ENCODE data around the gene HEPN1.
A peak's percentile ranks its signal among the peaks of the same experiment; 100 is the strongest.
"Not testable (repeated sequence)": the region's sequence is repeated elsewhere in the genome, so short reads cannot be mapped to it uniquely, and the experiment has no call there.

The HEPN1 gene

GRCh38 chr11:124950601-124951330 is 31.7 kb downstream of the HEPN1 start:
- ChIA-PET POLR2A (no interaction called here), CTCF (interaction anchor here (1.1 to 2.4 kb wide), 2 partner anchors 11 to 190 kb away, joined by 3 to 9 read pairs; no protein-coding TSS in a partner anchor)
- no peak for TF ChIP-seq CTCF (IDR thresholded peaks at IDR 0.05; ENCODE audit: control extremely low read depth, extremely low read depth, low read depth, missing control alignments)
- no peak for DNase-seq (ENCODE audit: extremely low spot score)

GRCh38 chr11:124951341-124951740 is 32.3 kb downstream of the HEPN1 start:
- no peak for TF ChIP-seq CTCF (IDR thresholded peaks at IDR 0.05; ENCODE audit: control extremely low read depth, extremely low read depth, low read depth, missing control alignments)
- ChIA-PET CTCF (no interaction called here), POLR2A (no interaction called here)
- no peak for DNase-seq (ENCODE audit: extremely low spot score)

GRCh38 chr11:124953753-124954589 is 34.9 kb downstream of the HEPN1 start, which contains the start of gene CCDC15:
TSS of gene CCDC15 (plus strand) at chr11:124954202. CDS start at chr11:124954733, 531 bp downstream.
- no peak for TF ChIP-seq CTCF (IDR thresholded peaks at IDR 0.05; ENCODE audit: control extremely low read depth, extremely low read depth, low read depth, missing control alignments)
- peak; percentile 93 for DNase-seq (ENCODE audit: extremely low spot score)
- ChIA-PET CTCF (interaction anchor here (0.9 to 1.9 kb wide), 7 partner anchors 10 to 498 kb away, joined by 3 to 12 read pairs (median 6); no protein-coding TSS in a partner anchor), POLR2A (interaction anchor here (1.2 kb wide), 1 partner anchor 158 kb away, joined by 4 read pairs; the partner anchor contains the start of gene TMEM218)

- POLR2A ChIA-PET, result interaction anchor here (1.2 kb wide), 1 partner anchor 157 kb away, joined by 4 read pairs; the partner anchor contains the start of gene TMEM218
- no peak for DNase-seq (ENCODE audit: extremely low spot score)
- no peak for TF ChIP-seq CTCF (IDR thresholded peaks at IDR 0.05; ENCODE audit: control extremely low read depth, extremely low read depth, low read depth, missing control alignments)
- CTCF ChIA-PET, result interaction anchor here (0.9 to 1.9 kb wide), 4 partner anchors 18 to 497 kb away, joined by 3 to 6 read pairs (median 4); no protein-coding TSS in a partner anchor
Measured at GRCh38 chr11:124954590-124954955, 35.5 kb downstream of the HEPN1 start.

GRCh38 chr11:124955035-124955434 is 36.0 kb downstream of the HEPN1 start:
- POLR2A ChIA-PET, result no interaction called here
- CTCF ChIA-PET, result interaction anchor here (1.3 to 1.9 kb wide), 3 partner anchors 18 to 187 kb away, joined by 3 to 6 read pairs (median 4); no protein-coding TSS in a partner anchor
- no peak for TF ChIP-seq CTCF (IDR thresholded peaks at IDR 0.05; ENCODE audit: control extremely low read depth, extremely low read depth, low read depth, missing control alignments)
- no peak for DNase-seq (ENCODE audit: extremely low spot score)

- peak; percentile 64 for DNase-seq (ENCODE audit: extremely low spot score)
- POLR2A ChIA-PET, result no interaction called here
- peak; percentile 73 for TF ChIP-seq CTCF (IDR thresholded peaks at IDR 0.05; ENCODE audit: control extremely low read depth, extremely low read depth, low read depth, missing control alignments)
- CTCF ChIA-PET, result interaction anchor here (1.6 to 3.4 kb wide), 4 partner anchors 102 to 386 kb away, joined by 3 to 26 read pairs (median 4); no protein-coding TSS in a partner anchor
Measured at GRCh38 chr11:124961972-124962609, 43.0 kb downstream of the HEPN1 start.

- DNase-seq (ENCODE audit: extremely low spot score); POLR2A ChIA-PET: not testable (repeated sequence)
- CTCF ChIA-PET, result interaction anchor here (1.3 to 5.2 kb wide), 3 partner anchors 156 to 378 kb away, joined by 3 to 20 read pairs (median 3); no protein-coding TSS in a partner anchor
Measured at GRCh38 chr11:124968197-124968596, 49.1 kb downstream of the HEPN1 start.

Measured in GM10248 (cell line).